SK-N-MC (cell line): ENCODE measurements around the gene INSYN1.

Experiments
- EZH2 ChIP-seq: fragments of 200-600 bp; sonication (generic); IDR thresholded peaks from one replicate; pipeline ENCODE4 v1.6.1; 2017; ENCODE audit warnings: antibody characterized with exemption
- FOXP2 ChIP-seq: optimal IDR thresholded peaks from 2 replicates; pipeline ENCODE3; 2011; ENCODE audit warnings: mild to moderate bottlenecking, moderate library complexity; ENCODE audit not compliant: insufficient read depth; ENCODE audit errors: extremely low read length, control extremely low read depth
- POLR2AphosphoS5 ChIP-seq: IDR thresholded peaks from 2 replicates; pipeline ENCODE4 v1.6.1; 2012; ENCODE audit warnings: mild to moderate bottlenecking, low read depth, low read length, borderline replicate concordance

DNA sequence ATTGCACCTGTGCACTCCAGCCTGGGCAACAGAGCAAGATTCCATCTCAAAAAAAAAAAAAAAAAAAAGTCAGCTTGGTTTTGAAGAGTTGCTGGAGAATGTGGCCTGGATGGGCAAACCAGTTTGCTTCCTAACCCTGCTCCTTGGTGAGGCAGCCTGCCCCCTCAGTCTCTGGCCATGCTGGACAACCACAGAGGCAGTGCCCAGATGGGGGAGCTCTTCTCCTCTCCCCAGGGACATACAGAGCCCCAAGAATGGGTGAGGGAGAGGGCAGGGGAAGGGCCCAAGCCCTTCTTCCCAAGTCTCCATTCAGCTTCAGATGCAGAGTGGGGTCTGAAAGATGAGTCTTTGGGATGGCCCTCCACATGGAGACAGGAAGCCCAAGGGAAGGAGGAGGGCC, 41.0 kb downstream of the INSYN1 start:
- TF ChIP-seq POLR2AphosphoS5 (no peak), EZH2 (no peak), FOXP2 (no peak)
